Panc1 (cell line): ENCODE data around the gene ANKRD29. TPM values are rescaled to one million over a fixed set of nuclear protein-coding genes. Genes with fewer than 3 reads are reported as not detected.

Source experiments
- ATAC-seq: fragments of 200-7000 bp; cut with Tn5 transposase; 2 replicates; pipeline ENCODE4 v1.9.1; 2020; ENCODE audit warnings: mild to moderate bottlenecking, moderate library complexity
- BruUV-seq: library from RNA; stranded (reverse); fragments of 400-500 nt; replicated peaks from 2 replicates; lab custom pipeline; 2021; lab: Mats Ljungman, UMichigan
- CTCF ChIA-PET: fragments of 300-600 bp; sonication (Branson Sonifier 250); formaldehyde crosslinking; loops from one replicate; lab custom pipeline; 2022; ENCODE audit warnings: antibody characterized with exemption; lab: Charles Lee
- POLR2A ChIA-PET: fragments of 300-600 bp; sonication (Branson Sonifier 250); formaldehyde crosslinking; loops from one replicate; lab custom pipeline; 2022; ENCODE audit warnings: antibody characterized with exemption; lab: Charles Lee
- DNase-seq: peaks from one replicate; pipeline ENCODE4 v3.0.0-alpha.2; 2010; ENCODE audit warnings: low read depth, low spot score
- H3K27ac ChIP-seq: 2 replicates; pipeline ENCODE4 v1.5.1; 2011; ENCODE audit warnings: mild to moderate bottlenecking, low read length, inconsistent platforms
- H3K27me3 ChIP-seq: fragments of 200-500 bp; sonication (Bioruptor generic); 2 replicates; pipeline ENCODE4 v1.6.0; 2014; ENCODE audit warnings: low read length, inconsistent platforms; ENCODE audit not compliant: control insufficient read depth, insufficient read depth
- H3K36me3 ChIP-seq: fragments of 200-500 bp; sonication (Bioruptor generic); 2 replicates; pipeline ENCODE4 v1.5.1; 2014; ENCODE audit warnings: inconsistent platforms, mild to moderate bottlenecking, low read length, moderate library complexity; ENCODE audit not compliant: control insufficient read depth, insufficient read depth
- H3K4me1 ChIP-seq: 2 replicates; pipeline ENCODE4 v1.5.1; 2011; ENCODE audit warnings: inconsistent platforms, mild to moderate bottlenecking, low read length, moderate library complexity; ENCODE audit not compliant: control insufficient read depth, insufficient read depth
- H3K4me3 ChIP-seq, 2 experiments: 2 replicates each; pipeline ENCODE4 v1.5.1; 2011 to 2012; ENCODE audit warnings: low read depth in 2 of 2, low read length in 2 of 2, mild to moderate bottlenecking in 2 of 2, inconsistent platforms in 1 of 2, moderate library complexity in 1 of 2
- H3K9me3 ChIP-seq: fragments of 200-500 bp; sonication (Bioruptor generic); 2 replicates; pipeline ENCODE4 v1.5.1; 2014; ENCODE audit warnings: low read depth, mild to moderate bottlenecking, inconsistent platforms, low read length, moderate library complexity; ENCODE audit not compliant: control insufficient read depth, insufficient read depth
- POLR2AphosphoS5 ChIP-seq: IDR thresholded peaks from 2 replicates; pipeline ENCODE4 v1.6.1; 2012; ENCODE audit warnings: mild to moderate bottlenecking, low read depth, low read length, moderate library complexity
- SIN3A ChIP-seq: IDR thresholded peaks from 2 replicates; pipeline ENCODE4 v1.6.1; 2012; ENCODE audit warnings: low read depth, mild to moderate bottlenecking, low read length, moderate library complexity, borderline replicate concordance; ENCODE audit not compliant: insufficient read depth
- TCF7L2 ChIP-seq: IDR thresholded peaks from 2 replicates; pipeline ENCODE4 v1.6.1; 2011; ENCODE audit warnings: mild to moderate bottlenecking, low read depth, low read length, inconsistent platforms
- in situ Hi-C: cut with HindIII; loops from 2 replicates; pipeline ENCODE4 v1.10.0; 2016; ENCODE audit warnings: low sequenced_read_pairs, low pct_unique_long_range_greater_than_20kb
- intact Hi-C: fragments of 100-400 bp; cut with micrococcal nuclease; formaldehyde crosslinking; loops from one replicate; pipeline ENCODE4 v1.10.0; 2022; ENCODE audit not compliant: unreplicated experiment
- total RNA-seq: library from RNA; stranded (reverse); gene quantifications from one replicate; pipeline ENCODE4 v1.2.1, GENCODE V29; 2021; ENCODE audit not compliant: unreplicated experiment
- TF ChIP-seq, protein P1 (sequence below), 2 experiments: IDR thresholded peaks; 2 replicates each; pipeline ENCODE4 v1.6.1; 2011 to 2012; ENCODE audit warnings: low read depth in 2 of 2, control low read depth in 1 of 2, low read length in 1 of 2, mild to moderate bottlenecking in 1 of 2, moderate library complexity in 1 of 2; ENCODE audit not compliant: insufficient read depth in 1 of 2
- TF ChIP-seq, protein P2 (sequence below): fragments of 450-650 bp; IDR thresholded peaks from 2 replicates; pipeline ENCODE4 v1.5.1; 2017; ENCODE audit warnings: mild to moderate bottlenecking

Gene ANKRD29
- total RNA-seq, 1 experiment from 2014 or later: 0.67 TPM

DNA sequence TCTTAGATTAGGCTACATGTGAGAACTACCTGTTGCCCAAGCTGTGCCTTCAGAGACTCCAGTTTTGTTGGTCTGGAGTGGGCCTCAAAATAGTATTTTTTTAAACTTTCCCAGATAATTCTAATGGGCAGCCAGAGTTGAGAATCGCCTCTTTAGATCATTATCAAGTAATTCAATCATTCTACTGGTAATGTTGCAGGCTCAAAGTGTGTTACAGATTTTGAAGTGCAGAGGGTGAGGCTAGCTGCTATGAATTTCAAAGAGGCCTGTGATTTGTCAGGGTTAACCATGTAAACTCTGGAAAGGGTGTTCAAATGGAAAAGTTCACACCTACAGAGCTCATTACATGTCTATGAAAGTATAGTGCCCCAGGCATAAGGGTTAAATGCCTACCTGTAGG is 30.1 kb downstream of the ANKRD29 start:
- Histone ChIP-seq H3K4me3 (no peak overlapping the region), H3K27me3 (no peaks in the 10 kb centered on the region), H3K4me1 (no peaks in the 10 kb centered on the region; the same call in 1 of the 2 replicates), H3K9me3 (no peaks in the 10 kb centered on the region), H3K27ac (no peak overlapping the region), H3K36me3 (no peaks in the 10 kb centered on the region)
- POLR2A ChIA-PET: no interaction called here
- DNase-seq (no peak), ATAC-seq (no peak)
- no peak for TF ChIP-seq TCF7L2
- TF ChIP-seq, protein P1, sequence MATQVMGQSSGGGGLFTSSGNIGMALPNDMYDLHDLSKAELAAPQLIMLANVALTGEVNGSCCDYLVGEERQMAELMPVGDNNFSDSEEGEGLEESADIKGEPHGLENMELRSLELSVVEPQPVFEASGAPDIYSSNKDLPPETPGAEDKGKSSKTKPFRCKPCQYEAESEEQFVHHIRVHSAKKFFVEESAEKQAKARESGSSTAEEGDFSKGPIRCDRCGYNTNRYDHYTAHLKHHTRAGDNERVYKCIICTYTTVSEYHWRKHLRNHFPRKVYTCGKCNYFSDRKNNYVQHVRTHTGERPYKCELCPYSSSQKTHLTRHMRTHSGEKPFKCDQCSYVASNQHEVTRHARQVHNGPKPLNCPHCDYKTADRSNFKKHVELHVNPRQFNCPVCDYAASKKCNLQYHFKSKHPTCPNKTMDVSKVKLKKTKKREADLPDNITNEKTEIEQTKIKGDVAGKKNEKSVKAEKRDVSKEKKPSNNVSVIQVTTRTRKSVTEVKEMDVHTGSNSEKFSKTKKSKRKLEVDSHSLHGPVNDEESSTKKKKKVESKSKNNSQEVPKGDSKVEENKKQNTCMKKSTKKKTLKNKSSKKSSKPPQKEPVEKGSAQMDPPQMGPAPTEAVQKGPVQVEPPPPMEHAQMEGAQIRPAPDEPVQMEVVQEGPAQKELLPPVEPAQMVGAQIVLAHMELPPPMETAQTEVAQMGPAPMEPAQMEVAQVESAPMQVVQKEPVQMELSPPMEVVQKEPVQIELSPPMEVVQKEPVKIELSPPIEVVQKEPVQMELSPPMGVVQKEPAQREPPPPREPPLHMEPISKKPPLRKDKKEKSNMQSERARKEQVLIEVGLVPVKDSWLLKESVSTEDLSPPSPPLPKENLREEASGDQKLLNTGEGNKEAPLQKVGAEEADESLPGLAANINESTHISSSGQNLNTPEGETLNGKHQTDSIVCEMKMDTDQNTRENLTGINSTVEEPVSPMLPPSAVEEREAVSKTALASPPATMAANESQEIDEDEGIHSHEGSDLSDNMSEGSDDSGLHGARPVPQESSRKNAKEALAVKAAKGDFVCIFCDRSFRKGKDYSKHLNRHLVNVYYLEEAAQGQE (IDR thresholded peaks at IDR 0.05; ENCODE audit: insufficient read depth in 1 of 2, low read depth in 2 of 2, low read length in 1 of 2): no peak
- TF ChIP-seq POLR2AphosphoS5: no peak
- no peak for TF ChIP-seq SIN3A
- TF ChIP-seq, protein P2, sequence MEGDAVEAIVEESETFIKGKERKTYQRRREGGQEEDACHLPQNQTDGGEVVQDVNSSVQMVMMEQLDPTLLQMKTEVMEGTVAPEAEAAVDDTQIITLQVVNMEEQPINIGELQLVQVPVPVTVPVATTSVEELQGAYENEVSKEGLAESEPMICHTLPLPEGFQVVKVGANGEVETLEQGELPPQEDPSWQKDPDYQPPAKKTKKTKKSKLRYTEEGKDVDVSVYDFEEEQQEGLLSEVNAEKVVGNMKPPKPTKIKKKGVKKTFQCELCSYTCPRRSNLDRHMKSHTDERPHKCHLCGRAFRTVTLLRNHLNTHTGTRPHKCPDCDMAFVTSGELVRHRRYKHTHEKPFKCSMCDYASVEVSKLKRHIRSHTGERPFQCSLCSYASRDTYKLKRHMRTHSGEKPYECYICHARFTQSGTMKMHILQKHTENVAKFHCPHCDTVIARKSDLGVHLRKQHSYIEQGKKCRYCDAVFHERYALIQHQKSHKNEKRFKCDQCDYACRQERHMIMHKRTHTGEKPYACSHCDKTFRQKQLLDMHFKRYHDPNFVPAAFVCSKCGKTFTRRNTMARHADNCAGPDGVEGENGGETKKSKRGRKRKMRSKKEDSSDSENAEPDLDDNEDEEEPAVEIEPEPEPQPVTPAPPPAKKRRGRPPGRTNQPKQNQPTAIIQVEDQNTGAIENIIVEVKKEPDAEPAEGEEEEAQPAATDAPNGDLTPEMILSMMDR: no peak
- in situ Hi-C loops: no loop called here
- intact Hi-C loops: no loop called here
- CTCF ChIA-PET: no interaction called here
- BruUV-seq: no TSS peak

DNA sequence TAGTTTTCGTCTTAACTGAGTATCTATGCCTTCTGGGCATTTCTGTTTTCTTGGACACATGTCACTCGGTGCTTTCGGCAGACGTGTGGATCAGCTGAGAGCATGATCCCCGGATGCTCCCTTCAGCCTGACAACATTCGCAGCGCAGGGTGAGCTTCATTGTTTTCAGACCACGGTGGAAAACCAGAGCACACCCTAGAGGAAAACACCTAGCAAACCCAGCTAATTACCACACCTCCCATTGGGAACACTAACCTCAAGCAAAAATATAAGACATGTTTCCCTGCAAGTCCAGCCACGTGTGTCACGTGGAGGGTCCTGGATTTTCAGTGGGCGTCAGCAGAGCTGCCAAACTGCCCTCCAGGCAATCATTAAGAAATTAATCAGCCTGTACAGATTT is 31.0 kb downstream of the ANKRD29 start:
- intact Hi-C loops: no loop called here
- H3K4me1 ChIP-seq: peaks cover 8% of the 10 kb centered on the region; the same call in 1 of the 2 replicates
- no peaks in the 10 kb centered on the region for H3K9me3 ChIP-seq
- BruUV-seq: no TSS peak
- in situ Hi-C loops: no loop called here
- ChIA-PET POLR2A (no interaction called here), CTCF (interaction anchor here (2.2 kb wide), 1 partner anchor 71 kb away, joined by 7 read pairs; no protein-coding TSS in a partner anchor)
- no peak overlapping the region for H3K27ac ChIP-seq
- DNase-seq (no peak), ATAC-seq (peak; percentile 56; the same call in 1 of the 2 replicates)
- H3K27me3 ChIP-seq: no peaks in the 10 kb centered on the region
- H3K36me3 ChIP-seq: no peaks in the 10 kb centered on the region
- 0 out of 4 replicates have a peak overlapping the region, but pooled peaks of 1 of the 2 experiments have one; percentile 5 for H3K4me3 ChIP-seq
- TF ChIP-seq, protein P1 (IDR thresholded peaks at IDR 0.05; ENCODE audit: insufficient read depth in 1 of 2, low read depth in 2 of 2, low read length in 1 of 2): no peak
- no peak for TF ChIP-seq TCF7L2
- TF ChIP-seq, protein P2: no peak
- TF ChIP-seq POLR2AphosphoS5: no peak
- TF ChIP-seq SIN3A: no peak
